H1 (cell line): ENCODE results near the gene SPACA4. TPM values are rescaled to one million over a fixed set of nuclear protein-coding genes. Genes with fewer than 3 reads are reported as not detected.

Source experiments
- CTCF ChIA-PET: fragments of 300-600 bp; sonication (Branson Sonifier 250); formaldehyde crosslinking; loops from one replicate; lab custom pipeline; 2021; ENCODE audit not compliant: partially characterized antibody; lab: Charles Lee
- POLR2A ChIA-PET: fragments of 300-600 bp; sonication (Branson Sonifier 250); formaldehyde crosslinking; loops from one replicate; lab custom pipeline; 2021; ENCODE audit warnings: inconsistent platforms; ENCODE audit not compliant: partially characterized antibody; lab: Charles Lee
- DNase-seq, 2 experiments: peaks; one replicate each; pipeline versions ENCODE4 v3.0.0 to v3.0.0-alpha.2; 2010 to 2022; ENCODE audit warnings: low spot score in 2 of 2, low read depth in 1 of 2, mixed read lengths in 1 of 2
- FAIRE-seq: peaks from 2 replicates; lab custom pipeline; 2011; peaks lifted over from hg19 to GRCh38; lab: Jason Lieb, UNC
- H2AFZ ChIP-seq: 2 replicates; pipeline ENCODE4 v1.8.1; 2012; ENCODE audit warnings: low read length, inconsistent platforms
- H2AK5ac ChIP-seq: 2 replicates; pipeline ENCODE4 v1.6.1; 2013; ENCODE audit warnings: low read depth, low read length
- H2BK120ac ChIP-seq: replicated peaks from 2 replicates; pipeline ENCODE3; 2013; ENCODE audit warnings: low read depth, low read length, inconsistent platforms
- H2BK12ac ChIP-seq: 2 replicates; pipeline ENCODE4 v1.6.1; 2013; ENCODE audit warnings: low read depth, low read length
- H2BK15ac ChIP-seq: 2 replicates; pipeline ENCODE4 v1.6.1; 2013; ENCODE audit warnings: low read length
- H2BK20ac ChIP-seq: 2 replicates; pipeline ENCODE4 v1.6.1; 2013; ENCODE audit warnings: low read length
- H2BK5ac ChIP-seq: 2 replicates; pipeline ENCODE4 v1.6.1; 2013; ENCODE audit warnings: low read depth, low read length
- H3K14ac ChIP-seq: 2 replicates; pipeline ENCODE4 v1.6.1; 2013; ENCODE audit warnings: inconsistent platforms; ENCODE audit not compliant: insufficient read length
- H3K18ac ChIP-seq: 2 replicates; pipeline ENCODE4 v1.6.1; 2013; ENCODE audit warnings: low read length; ENCODE audit errors: extremely low read depth
- H3K23ac ChIP-seq: 2 replicates; pipeline ENCODE4 v1.6.1; 2013; ENCODE audit warnings: inconsistent platforms; ENCODE audit not compliant: insufficient read length
- H3K23me2 ChIP-seq: 2 replicates; pipeline ENCODE4 v1.6.1; 2013; ENCODE audit warnings: low read depth, low read length
- H3K27ac ChIP-seq: 2 replicates; pipeline ENCODE4 v1.6.1; 2011; ENCODE audit warnings: low read depth, low read length, inconsistent platforms
- H3K27me3 ChIP-seq, 4 experiments: replicated peaks in 1 of 4; 1 replicate in 1 of 4; 2 replicates in 3 of 4; pipeline versions ENCODE4 v1.6.1 to v1.8.1; 2011 to 2013; ENCODE audit warnings: low read length in 3 of 4, mild to moderate bottlenecking in 3 of 4, inconsistent platforms in 2 of 4, mixed read lengths in 2 of 4, moderate library complexity in 1 of 4; ENCODE audit not compliant: control insufficient read depth in 3 of 4, insufficient read depth in 3 of 4; ENCODE audit errors: extremely low read depth in 1 of 4
- H3K36me3 ChIP-seq, 4 experiments: 2 replicates each; pipeline versions ENCODE4 v1.6.1 to v1.8.1; 2011 to 2013; ENCODE audit warnings: mild to moderate bottlenecking in 4 of 4, low read length in 3 of 4, moderate library complexity in 2 of 4, control low read depth in 1 of 4, inconsistent platforms in 1 of 4; ENCODE audit not compliant: insufficient read depth in 4 of 4, control insufficient read depth in 2 of 4
- H3K4ac ChIP-seq: replicated peaks from 2 replicates; pipeline ENCODE3; 2013; ENCODE audit warnings: low read length, low read depth, mixed read lengths, inconsistent platforms; ENCODE audit not compliant: insufficient read length
- H3K4me1 ChIP-seq, 4 experiments: replicated peaks in 1 of 4; 1 replicate in 1 of 4; 2 replicates in 3 of 4; pipeline versions ENCODE4 v1.6.1 to v1.8.1; 2011 to 2013; ENCODE audit warnings: low read length in 3 of 4, inconsistent platforms in 2 of 4, mixed read lengths in 1 of 4; ENCODE audit not compliant: insufficient read depth in 4 of 4, control insufficient read depth in 3 of 4
- H3K4me2 ChIP-seq, 2 experiments: 2 replicates each; pipeline versions ENCODE4 v1.6.1 to v1.8.1; 2011 to 2013; ENCODE audit warnings: low read depth in 2 of 2, low read length in 2 of 2, control low read depth in 1 of 2, inconsistent platforms in 1 of 2, mild to moderate bottlenecking in 1 of 2; ENCODE audit not compliant: insufficient read depth in 1 of 2
- H3K4me3 ChIP-seq, 4 experiments: fragments of 200-600, 300-600 bp in 1 of 4; sonication (generic), shearing (Covaris generic), sonication (Bioruptor Twin) in 1 of 4; 2 replicates each; pipeline versions ENCODE4 v1.5.1 to v1.8.1; 2011 to 2016; ENCODE audit warnings: low read length in 4 of 4, low read depth in 3 of 4, control low read depth in 2 of 4, inconsistent platforms in 2 of 4, mild to moderate bottlenecking in 2 of 4, mixed read lengths in 1 of 4, moderate library complexity in 1 of 4; ENCODE audit not compliant: insufficient read depth in 2 of 4; ENCODE audit errors: extremely low read depth in 1 of 4
- H3K56ac ChIP-seq: replicated peaks from 2 replicates; pipeline ENCODE3; 2013; ENCODE audit warnings: low read depth, mild to moderate bottlenecking, mixed read lengths, low read length, inconsistent platforms; ENCODE audit not compliant: insufficient read length
- H3K79me1 ChIP-seq: 2 replicates; pipeline ENCODE4 v1.6.1; 2013; ENCODE audit warnings: low read depth, low read length, control low read depth
- H3K79me2 ChIP-seq, 2 experiments: 2 replicates each; pipeline versions ENCODE4 v1.6.1 to v1.8.1; 2012 to 2013; ENCODE audit warnings: low read length in 2 of 2, mild to moderate bottlenecking in 2 of 2, inconsistent platforms in 1 of 2; ENCODE audit not compliant: insufficient read depth in 2 of 2, control insufficient read depth in 1 of 2
- H3K9ac ChIP-seq, 4 experiments: replicated peaks in 1 of 4; 1 replicate in 1 of 4; 2 replicates in 3 of 4; pipeline versions ENCODE4 v1.6.1 to v1.8.1; 2011 to 2013; ENCODE audit warnings: low read depth in 3 of 4, low read length in 3 of 4, control low read depth in 2 of 4, mild to moderate bottlenecking in 2 of 4, moderate library complexity in 2 of 4, inconsistent platforms in 1 of 4; ENCODE audit errors: extremely low read depth in 1 of 4
- H3K9me3 ChIP-seq, 2 experiments: 2 replicates each; pipeline versions ENCODE4 v1.6.1 to v1.8.1; 2012 to 2013; ENCODE audit warnings: mild to moderate bottlenecking in 2 of 2, moderate library complexity in 2 of 2, control low read depth in 1 of 2, inconsistent platforms in 1 of 2, low read depth in 1 of 2, low read length in 1 of 2, mixed read lengths in 1 of 2; ENCODE audit not compliant: insufficient read depth in 2 of 2
- H4K20me1 ChIP-seq, 2 experiments: replicated peaks in 1 of 2; 2 replicates each; pipeline versions ENCODE3 to v1.8.1; 2011 to 2013; ENCODE audit warnings: inconsistent platforms in 2 of 2, low read length in 2 of 2, mild to moderate bottlenecking in 1 of 2; ENCODE audit not compliant: insufficient read depth in 2 of 2, control insufficient read depth in 1 of 2
- H4K5ac ChIP-seq: 2 replicates; pipeline ENCODE4 v1.6.1; 2013; ENCODE audit warnings: low read length, low read depth, mixed read lengths, inconsistent platforms; ENCODE audit not compliant: insufficient read length
- H4K8ac ChIP-seq: 2 replicates; pipeline ENCODE4 v1.8.0; 2013; ENCODE audit warnings: mild to moderate bottlenecking, moderate library complexity, low read length, inconsistent platforms; ENCODE audit not compliant: insufficient read depth; ENCODE audit errors: extremely low read depth
- H4K91ac ChIP-seq: replicated peaks from 2 replicates; pipeline ENCODE3; 2013; ENCODE audit warnings: low read length, mixed read lengths, inconsistent platforms; ENCODE audit not compliant: insufficient read length
- CBX5 ChIP-seq: fragments of 300-800, 300-1000 bp; sonication (generic); IDR thresholded peaks from 2 replicates; pipeline ENCODE4 v1.7.1; 2016; ENCODE audit warnings: antibody characterized with exemption, low read length, low read depth
- CHD1 ChIP-seq: IDR thresholded peaks from 2 replicates; pipeline ENCODE4 v1.6.1; 2012; ENCODE audit warnings: low read depth, low read length, improper control_type of control experiment
- CTBP2 ChIP-seq: IDR thresholded peaks from 2 replicates; pipeline ENCODE4 v1.7.0; 2011; ENCODE audit warnings: borderline replicate concordance, mild to moderate bottlenecking, moderate library complexity, mixed read lengths, low read length; ENCODE audit not compliant: insufficient read depth, insufficient read length
- EP300 ChIP-seq, 2 experiments: IDR thresholded peaks; 1 replicate in 1 of 2; 2 replicates in 1 of 2; pipeline ENCODE4 v1.6.1; 2011 to 2012; ENCODE audit warnings: low read depth in 2 of 2, low read length in 2 of 2, mild to moderate bottlenecking in 2 of 2, borderline replicate concordance in 1 of 2, inconsistent platforms in 1 of 2, moderate library complexity in 1 of 2
- FOSL1 ChIP-seq: IDR thresholded peaks from 2 replicates; pipeline ENCODE4 v1.6.1; 2011; ENCODE audit warnings: mild to moderate bottlenecking, low read depth, low read length, moderate library complexity; ENCODE audit not compliant: insufficient read depth
- HDAC6 ChIP-seq: IDR thresholded peaks from one replicate; pipeline ENCODE4 v1.7.1; 2012; ENCODE audit warnings: low read depth, mild to moderate bottlenecking, inconsistent platforms, low read length, moderate library complexity
- NRF1 ChIP-seq: IDR thresholded peaks from 2 replicates; pipeline ENCODE4 v1.6.1; 2011; ENCODE audit warnings: mild to moderate bottlenecking, low read depth, low read length, improper control_type of control experiment
- PHF8 ChIP-seq: fragments of 200-600 bp; sonication (generic); conservative IDR thresholded peaks from 2 replicates; pipeline ENCODE4 v1.7.1; 2012; ENCODE audit warnings: low read depth, mild to moderate bottlenecking, inconsistent platforms, low read length, moderate library complexity
- SP2 ChIP-seq: IDR thresholded peaks from 2 replicates; pipeline ENCODE4 v1.6.1; 2012; ENCODE audit warnings: mild to moderate bottlenecking, low read length, inconsistent platforms
- SUZ12 ChIP-seq: fragments of 200-600 bp; sonication (generic); IDR thresholded peaks from 2 replicates; pipeline ENCODE4 v1.6.1; 2012; ENCODE audit warnings: mild to moderate bottlenecking, inconsistent platforms, low read length, moderate library complexity, mixed read lengths
- TEAD4 ChIP-seq: IDR thresholded peaks from 2 replicates; pipeline ENCODE4 v1.6.1; 2012; ENCODE audit warnings: low read depth, low read length, inconsistent platforms, mixed read lengths
- WGBS, 2 experiments: shearing (Covaris generic) in 1 of 2; methylation state at CpG; one replicate each; pipeline versions ENCODE4 v1.1.6 to v1.1.7; 2013 to 2015; ENCODE audit warnings: low lambda C conversion rate in 2 of 2, mixed read lengths in 2 of 2, inconsistent platforms in 1 of 2, low coverage in 1 of 2, missing lambda C conversion rate in 1 of 2; ENCODE audit not compliant: insufficient replicate concordance in 2 of 2, insufficient coverage in 1 of 2, insufficient read length in 1 of 2; ENCODE audit errors: extremely low coverage in 1 of 2, missing lambda C conversion rate in 1 of 2; 5-methylcytosine and 5-hydroxymethylcytosine counted together
- polyA plus RNA-seq, 7 experiments: library from polyadenylated mRNA; depleted of rRNA in 3 of 7; stranded (reverse) in 5 of 7; unstranded in 2 of 7; fragments of >200 nt in 5 of 7; fragments of 200-250 nt in 2 of 7; gene quantifications; 1 replicate in 5 of 7; 2 replicates in 1 of 7; 4 replicates in 1 of 7; pipeline versions ENCODE4 v1.2.1 to v1.2.3, GENCODE V29; 2011 to 2013; ENCODE audit warnings: missing spikeins in 2 of 7, mixed read lengths in 2 of 7
- total RNA-seq: library from RNA; stranded (reverse); fragmentation: NEBNext Ultra II Directional; extraction: Animal tissue kit (Norgen Biotek cat#: 25700); gene quantifications from 2 replicates; pipeline ENCODE4 v1.2.1, GENCODE V29; 2021

SPACA4 gene
- total and polyA plus RNA-seq, 2 of the 8 experiments (the other 6 are each of a cell fraction or from before 2014, with no cell fraction given), result not detected

DNA sequence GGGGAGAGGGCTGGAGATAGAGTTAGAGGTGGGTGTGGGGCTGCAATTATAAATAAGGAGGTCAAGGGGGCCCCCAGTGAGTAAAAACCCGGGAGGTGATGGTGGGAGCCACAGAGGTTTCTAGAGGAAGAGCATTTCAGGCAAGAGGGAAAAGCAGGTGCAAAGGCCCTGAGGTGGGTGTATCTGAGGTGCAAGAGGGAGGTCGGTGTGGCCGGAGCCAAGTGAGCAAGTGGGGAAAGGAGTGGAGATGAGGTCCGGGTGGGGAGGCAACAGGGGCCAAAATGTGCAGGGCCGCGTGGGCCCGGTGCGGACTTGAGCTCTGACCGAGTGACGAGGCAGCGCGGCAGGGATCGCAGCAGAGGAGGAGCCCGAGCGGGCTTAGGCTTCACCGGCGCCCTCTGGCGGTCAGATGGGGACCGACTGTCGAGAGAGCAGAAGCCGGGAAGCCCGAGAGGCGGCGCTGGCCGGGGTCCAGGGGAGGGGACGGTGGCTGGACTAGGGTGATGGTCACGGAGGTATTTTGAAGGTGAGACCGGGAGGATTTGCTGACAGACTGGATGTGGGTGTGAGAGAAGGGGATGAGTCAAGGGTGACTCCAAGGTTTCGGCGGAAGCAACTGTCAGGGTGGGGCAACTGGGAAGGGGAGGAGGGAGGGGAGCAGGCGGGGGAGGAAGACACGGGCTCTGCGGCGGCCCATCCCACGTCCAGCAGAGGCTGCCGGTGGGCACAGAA is 17.7 kb upstream of the SPACA4 start:
- Histone ChIP-seq H2BK12ac (peak overlapping the region; percentile 50; the same call in 1 of the 2 replicates), H3K27ac (no peak overlapping the region), H4K5ac (no peak overlapping the region), H2BK120ac (no peak overlapping the region), H3K79me2 (no peaks in the 10 kb centered on the region), H2BK15ac (0 out of 2 replicates have a peak overlapping the region, but pooled peaks have one; percentile 88), H3K36me3 (no peaks in the 10 kb centered on the region), H3K56ac (no peak overlapping the region), H3K18ac (no peak overlapping the region; the same call in 1 of the 2 replicates), H3K4me2 (peak overlapping the region; percentile 57 to 87), H3K4me1 (peaks cover 0 to 7% (median 1%) of the 10 kb centered on the region in 4 experiments; a peak in 4 of 7 replicates), H3K4ac (no peak overlapping the region), H4K20me1 (no peaks in the 10 kb centered on the region), H3K79me1 (no peaks in the 10 kb centered on the region), H3K23me2 (peaks cover 5% of the 10 kb centered on the region; the same call in 1 of the 2 replicates), H4K8ac (peak overlapping the region; percentile 81; the same call in 1 of the 2 replicates), H2AFZ (peak overlapping the region; percentile 43; the same call in 1 of the 2 replicates), H3K27me3 (peaks cover 0 to 7% (median 1%) of the 10 kb centered on the region in 4 experiments; a peak in 2 of 7 replicates), H2AK5ac (no peak overlapping the region), H3K14ac (no peak overlapping the region), H2BK5ac (peak overlapping the region; percentile 52; the same call in 1 of the 2 replicates), H3K9ac (no peak overlapping the region), H3K9me3 (no peaks in the 10 kb centered on the region), H4K91ac (no peak overlapping the region), H3K4me3 (peak overlapping the region; percentile 29 to 58 (median 40); a peak in 7 of 8 replicates), H2BK20ac (peak overlapping the region; percentile 61; the same call in 1 of the 2 replicates), H3K23ac (no peak overlapping the region)
- WGBS, 2 experiments, result 10% methylated on average over 28 of the region's 36 CpGs; no CpG with 5 or more reads in 1 of the 2 experiments
- FAIRE-seq (no peak), DNase-seq (peak; percentile 79 to 99)
- ChIA-PET POLR2A (interaction anchor here (0.6 to 16.9 kb wide), 8 partner anchors 13 to 371 kb away, joined by 3 to 175 read pairs (median 4); partner anchors contain the start of genes FAM83E, RPL18 and SPHK2), CTCF (interaction anchor here (0.6 to 16.8 kb wide), 21 partner anchors 8 to 570 kb away, joined by 3 to 353 read pairs (median 4); partner anchors contain the start of genes FAM83E, RPL18 and SPACA4)
- TF ChIP-seq CTBP2, result no peak
- TF ChIP-seq EP300 (IDR thresholded peaks at IDR 0.05; ENCODE audit: borderline replicate concordance in 1 of 2, low read depth in 2 of 2, low read length in 2 of 2), result no peak
- TF ChIP-seq FOSL1, result no peak
- TF ChIP-seq HDAC6, result no peak
- TF ChIP-seq NRF1, result 0 out of 2 replicates have a peak, but pooled peaks have one; percentile 15
- TF ChIP-seq SP2, result no peak
- no peak for TF ChIP-seq TEAD4
- TF ChIP-seq SUZ12, result no peak
- TF ChIP-seq PHF8, result no peak
- no peak for TF ChIP-seq CBX5
- no peak for TF ChIP-seq CHD1
